ENCODE data around the gene CYP2C8.

DNA sequence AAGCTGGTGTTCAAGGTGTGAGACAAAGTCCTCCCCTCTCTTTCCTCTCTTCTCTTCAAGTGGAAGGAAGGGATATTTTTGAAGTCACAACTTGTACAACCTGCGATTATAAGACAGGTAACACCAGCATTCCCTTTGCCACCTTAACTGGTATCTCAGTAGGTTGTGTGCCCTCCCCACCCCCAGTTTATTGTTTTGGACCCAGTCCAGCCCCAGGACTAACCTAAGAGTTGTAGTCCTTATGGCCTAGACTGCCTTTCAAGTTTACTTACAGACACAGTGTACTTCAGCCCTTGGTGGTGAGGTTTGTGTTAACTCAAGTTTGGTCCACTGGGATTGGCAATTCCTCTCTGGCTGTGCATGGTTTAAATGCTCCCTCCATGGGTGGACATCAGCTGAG is 26.8 kb upstream of the CYP2C8 start:
- TF ChIP-seq, protein P1, sequence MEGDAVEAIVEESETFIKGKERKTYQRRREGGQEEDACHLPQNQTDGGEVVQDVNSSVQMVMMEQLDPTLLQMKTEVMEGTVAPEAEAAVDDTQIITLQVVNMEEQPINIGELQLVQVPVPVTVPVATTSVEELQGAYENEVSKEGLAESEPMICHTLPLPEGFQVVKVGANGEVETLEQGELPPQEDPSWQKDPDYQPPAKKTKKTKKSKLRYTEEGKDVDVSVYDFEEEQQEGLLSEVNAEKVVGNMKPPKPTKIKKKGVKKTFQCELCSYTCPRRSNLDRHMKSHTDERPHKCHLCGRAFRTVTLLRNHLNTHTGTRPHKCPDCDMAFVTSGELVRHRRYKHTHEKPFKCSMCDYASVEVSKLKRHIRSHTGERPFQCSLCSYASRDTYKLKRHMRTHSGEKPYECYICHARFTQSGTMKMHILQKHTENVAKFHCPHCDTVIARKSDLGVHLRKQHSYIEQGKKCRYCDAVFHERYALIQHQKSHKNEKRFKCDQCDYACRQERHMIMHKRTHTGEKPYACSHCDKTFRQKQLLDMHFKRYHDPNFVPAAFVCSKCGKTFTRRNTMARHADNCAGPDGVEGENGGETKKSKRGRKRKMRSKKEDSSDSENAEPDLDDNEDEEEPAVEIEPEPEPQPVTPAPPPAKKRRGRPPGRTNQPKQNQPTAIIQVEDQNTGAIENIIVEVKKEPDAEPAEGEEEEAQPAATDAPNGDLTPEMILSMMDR (IDR thresholded peaks at IDR 0.05; ENCODE audit: low read depth, low read length), result no peak
- no peak for TF ChIP-seq POLR2A (IDR thresholded peaks at IDR 0.05; ENCODE audit: extremely low read depth, insufficient read length)
- TF ChIP-seq, protein P2, sequence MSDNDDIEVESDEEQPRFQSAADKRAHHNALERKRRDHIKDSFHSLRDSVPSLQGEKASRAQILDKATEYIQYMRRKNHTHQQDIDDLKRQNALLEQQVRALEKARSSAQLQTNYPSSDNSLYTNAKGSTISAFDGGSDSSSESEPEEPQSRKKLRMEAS (IDR thresholded peaks at IDR 0.05; ENCODE audit: low read depth, low read length), result no peak
- TF ChIP-seq MYC (IDR thresholded peaks at IDR 0.05; ENCODE audit: low read depth, low read length), result no peak
